B cell (primary cell): ENCODE results near the gene TMEM120A. TPM values are rescaled to one million over a fixed set of nuclear protein-coding genes. Genes with fewer than 3 reads are reported as not detected.
A peak's percentile ranks its signal among the peaks of the same experiment; 100 is the strongest.

Experiments used
- ATAC-seq: fragments of 200-7000 bp; cut with Tn5 transposase; one replicate; pipeline ENCODE4 v1.10.0; 2021; ENCODE audit warnings: low read depth, mild to moderate bottlenecking, moderate number of reproducible peaks, moderate library complexity
- CTCF ChIA-PET: fragments of 350-600 bp; sonication (Branson Sonifier 250); formaldehyde crosslinking; loops from one replicate; lab custom pipeline; 2021; ENCODE audit warnings: antibody characterized with exemption, inconsistent platforms; lab: Charles Lee
- POLR2A ChIA-PET: fragments of 350-600 bp; sonication (Branson Sonifier 250); formaldehyde crosslinking; loops from one replicate; lab custom pipeline; 2021; ENCODE audit warnings: antibody characterized with exemption; lab: Charles Lee
- DNase-seq: peaks from one replicate; pipeline ENCODE4 v3.0.0; 2013
- H2AFZ ChIP-seq: 2 replicates; pipeline ENCODE4 v1.6.1; 2012; ENCODE audit warnings: mild to moderate bottlenecking, low read depth, low read length; ENCODE audit not compliant: insufficient read depth, poor library complexity, severe bottlenecking
- H3K27ac ChIP-seq, 2 donors: 1 replicate in 1 of 2; 2 replicates in 1 of 2; pipeline ENCODE4 v1.5.1; 2012 to 2013; ENCODE audit warnings: low read length in 2 of 2, mild to moderate bottlenecking in 2 of 2, moderate library complexity in 1 of 2
- H3K27me3 ChIP-seq, 4 experiments: fragments of 200-600 bp in 1 of 4; sonication (generic) in 1 of 4; replicated peaks in 1 of 4; 1 replicate in 2 of 4; 2 replicates in 2 of 4; pipeline versions ENCODE4 v1.6.1 to v1.7.0; 2013 to 2016; ENCODE audit warnings: low read length in 3 of 4, mild to moderate bottlenecking in 2 of 4, mixed read lengths in 1 of 4, moderate library complexity in 1 of 4; ENCODE audit not compliant: insufficient read depth in 4 of 4, control insufficient read depth in 3 of 4; ENCODE audit errors: control extremely low read depth in 1 of 4
- H3K36me3 ChIP-seq, 2 experiments: replicated peaks in 1 of 2; 1 replicate in 1 of 2; 2 replicates in 1 of 2; pipeline versions ENCODE4 v1.6.1 to v1.7.1; 2013; ENCODE audit warnings: low read length in 1 of 2; ENCODE audit not compliant: insufficient read depth in 2 of 2, control insufficient read depth in 1 of 2; ENCODE audit errors: control extremely low read depth in 1 of 2, extremely low read depth in 1 of 2
- H3K4me1 ChIP-seq, 2 donors: fragments of 200-600 bp in 1 of 2; sonication (generic) in 1 of 2; 1 replicate in 1 of 2; 2 replicates in 1 of 2; pipeline versions ENCODE4 v1.5.1 to v1.6.1; 2013 to 2017; ENCODE audit warnings: low read length in 2 of 2; ENCODE audit not compliant: control insufficient read depth in 2 of 2, insufficient read depth in 2 of 2
- H3K4me2 ChIP-seq: replicated peaks from 2 replicates; pipeline ENCODE3; 2012; ENCODE audit warnings: mild to moderate bottlenecking, low read depth, low read length; ENCODE audit not compliant: poor library complexity, severe bottlenecking
- H3K4me3 ChIP-seq, 5 experiments: fragments of 200-600 bp in 1 of 5; sonication (generic) in 1 of 5; 1 replicate in 3 of 5; 2 replicates in 2 of 5; pipeline versions ENCODE4 v1.5.1 to v1.7.0; 2011 to 2016; ENCODE audit warnings: low read length in 4 of 5, mild to moderate bottlenecking in 4 of 5, low read depth in 2 of 5, control low read depth in 1 of 5, moderate library complexity in 1 of 5; ENCODE audit not compliant: insufficient read depth in 1 of 5; ENCODE audit errors: control extremely low read depth in 1 of 5, extremely low read depth in 1 of 5
- H3K79me2 ChIP-seq: fragments of 200-600 bp; sonication (generic); one replicate; pipeline ENCODE4 v1.6.0; 2016; ENCODE audit warnings: low read length; ENCODE audit not compliant: control insufficient read depth, insufficient read depth
- H3K9ac ChIP-seq: fragments of 200-600 bp; sonication (generic); 2 replicates; pipeline ENCODE4 v1.6.1; 2017; ENCODE audit warnings: mild to moderate bottlenecking, low read length, moderate library complexity
- H3K9me3 ChIP-seq, 3 donors: one replicate each; pipeline versions ENCODE4 v1.6.1 to v1.7.1; 2013; ENCODE audit warnings: low read length in 2 of 3; ENCODE audit not compliant: control insufficient read depth in 2 of 3, insufficient read depth in 1 of 3; ENCODE audit errors: control extremely low read depth in 1 of 3
- H4K20me1 ChIP-seq: 2 replicates; pipeline ENCODE4 v1.6.0; 2012; ENCODE audit warnings: mild to moderate bottlenecking, low read length; ENCODE audit not compliant: insufficient read depth, control insufficient read depth, poor library complexity, severe bottlenecking
- H3K27ac Mint-ChIP-seq: one replicate; pipeline ENCODE4 v1.8.0; 2021; ENCODE audit warnings: mixed read lengths
- H3K27me3 Mint-ChIP-seq: one replicate; pipeline ENCODE4 v1.8.0; 2021; ENCODE audit warnings: mixed read lengths
- H3K4me1 Mint-ChIP-seq: one replicate; pipeline ENCODE4 v1.8.0; 2021; ENCODE audit warnings: mixed read lengths
- H3K4me3 Mint-ChIP-seq: one replicate; pipeline ENCODE4 v1.8.0; 2021; ENCODE audit warnings: mixed read lengths
- H3K9me3 Mint-ChIP-seq: one replicate; pipeline ENCODE4 v1.8.0; 2022; ENCODE audit warnings: mixed read lengths; ENCODE audit not compliant: insufficient read depth
- EZH2 ChIP-seq: IDR thresholded peaks from 2 replicates; pipeline ENCODE4 v1.6.1; 2012; ENCODE audit warnings: borderline replicate concordance, low read depth, mild to moderate bottlenecking, moderate library complexity, low read length; ENCODE audit not compliant: insufficient read depth, poor library complexity, severe bottlenecking
- WGBS: methylation state at CpG from one replicate; pipeline ENCODE4 v1.1.5; 2013; ENCODE audit warnings: missing lambda C conversion rate; ENCODE audit not compliant: insufficient coverage; 5-methylcytosine and 5-hydroxymethylcytosine counted together
- intact Hi-C: fragments of 100-400 bp; cut with micrococcal nuclease; formaldehyde crosslinking; loops from one replicate; pipeline ENCODE4 v1.10.0; 2022
- polyA plus RNA-seq: library from polyadenylated mRNA; depleted of rRNA; stranded (reverse); fragments of >200 nt; gene quantifications from 2 replicates; pipeline ENCODE4 v1.2.3, GENCODE V29; 2012
- total RNA-seq, 2 donors: library from RNA; stranded (reverse); fragments of 120-200 nt in 1 of 2; gene quantifications; 1 replicate in 1 of 2; 2 replicates in 1 of 2; pipeline versions ENCODE4 v1.2.3 to v1.2.4, GENCODE V29; 2013 to 2022
- TF ChIP-seq, protein P1 (sequence below): fragments of 200-600 bp; IDR thresholded peaks from one replicate; pipeline ENCODE4 v1.8.0; 2022; ENCODE audit warnings: antibody characterized with exemption, mild to moderate bottlenecking

Gene TMEM120A
- total and polyA plus RNA-seq, 2 donors (not counting 1 experiment from before 2014, with no cell fraction given), result 39.0 to 49.3 TPM

DNA sequence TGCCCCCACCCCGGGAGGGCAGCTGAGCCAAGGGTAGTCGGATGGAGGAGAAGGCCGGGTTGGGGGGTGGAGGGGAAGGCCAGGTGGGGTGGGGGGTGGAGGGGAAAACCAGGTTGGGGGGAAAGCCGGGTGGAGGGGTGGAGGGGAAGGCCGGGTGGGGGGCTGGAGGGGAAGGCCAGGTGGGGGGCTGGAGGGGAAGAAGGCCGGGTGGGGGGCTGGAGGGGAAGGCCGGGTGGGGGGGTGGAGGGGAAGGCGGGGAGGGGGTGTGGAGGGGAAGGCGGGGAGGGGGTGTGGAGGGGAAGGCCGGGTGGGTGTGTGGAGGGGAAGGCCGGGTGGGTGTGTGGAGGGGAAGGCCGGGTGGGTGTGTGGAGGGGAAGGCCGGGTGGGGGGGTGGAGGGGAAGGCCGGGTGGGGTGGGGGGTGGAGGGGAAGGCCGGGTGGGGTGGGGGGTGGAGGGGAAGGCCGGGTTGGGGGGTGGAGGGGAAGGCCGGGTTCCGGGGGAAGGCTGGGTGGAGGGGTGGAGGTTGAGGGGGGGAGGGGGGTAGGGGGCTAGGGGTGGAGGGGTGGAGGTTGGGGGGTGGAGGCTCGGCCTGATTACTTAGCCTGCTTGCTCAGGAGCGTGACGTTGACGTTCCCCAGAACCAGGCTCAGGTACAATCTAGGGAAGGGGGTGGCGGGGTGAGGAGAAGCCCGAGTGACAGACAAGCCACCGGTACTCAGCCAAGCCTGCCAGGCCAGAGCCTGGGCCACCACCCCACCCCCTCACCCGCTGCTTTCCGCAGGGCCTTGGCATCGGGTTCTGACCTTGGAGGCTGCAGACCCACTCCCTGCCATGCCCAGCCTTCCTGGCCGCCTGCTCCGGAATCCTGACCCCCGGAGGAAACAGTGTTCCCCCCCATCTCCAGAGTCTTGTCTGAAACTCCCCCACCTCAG lies 5.6 kb downstream of the TMEM120A start:
- no peak for TF ChIP-seq EZH2
- TF ChIP-seq, protein P1, sequence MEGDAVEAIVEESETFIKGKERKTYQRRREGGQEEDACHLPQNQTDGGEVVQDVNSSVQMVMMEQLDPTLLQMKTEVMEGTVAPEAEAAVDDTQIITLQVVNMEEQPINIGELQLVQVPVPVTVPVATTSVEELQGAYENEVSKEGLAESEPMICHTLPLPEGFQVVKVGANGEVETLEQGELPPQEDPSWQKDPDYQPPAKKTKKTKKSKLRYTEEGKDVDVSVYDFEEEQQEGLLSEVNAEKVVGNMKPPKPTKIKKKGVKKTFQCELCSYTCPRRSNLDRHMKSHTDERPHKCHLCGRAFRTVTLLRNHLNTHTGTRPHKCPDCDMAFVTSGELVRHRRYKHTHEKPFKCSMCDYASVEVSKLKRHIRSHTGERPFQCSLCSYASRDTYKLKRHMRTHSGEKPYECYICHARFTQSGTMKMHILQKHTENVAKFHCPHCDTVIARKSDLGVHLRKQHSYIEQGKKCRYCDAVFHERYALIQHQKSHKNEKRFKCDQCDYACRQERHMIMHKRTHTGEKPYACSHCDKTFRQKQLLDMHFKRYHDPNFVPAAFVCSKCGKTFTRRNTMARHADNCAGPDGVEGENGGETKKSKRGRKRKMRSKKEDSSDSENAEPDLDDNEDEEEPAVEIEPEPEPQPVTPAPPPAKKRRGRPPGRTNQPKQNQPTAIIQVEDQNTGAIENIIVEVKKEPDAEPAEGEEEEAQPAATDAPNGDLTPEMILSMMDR, result no peak
- Mint-ChIP-seq H3K27me3 (no peaks in the 10 kb centered on the region), H3K4me3 (no peak overlapping the region), H3K4me1 (peaks cover 21% of the 10 kb centered on the region), H3K27ac (no peak overlapping the region), H3K9me3 (no peaks in the 10 kb centered on the region)
- Histone ChIP-seq H3K4me2 (no peak overlapping the region), H3K79me2 (no peaks in the 10 kb centered on the region), H3K27ac (no peak overlapping the region), H3K36me3 (peaks cover 0 to 22% of the 10 kb centered on the region in 2 experiments), H3K9me3 (no peaks in the 10 kb centered on the region), H3K27me3 (no peaks in the 10 kb centered on the region), H3K4me1 (peaks cover 5 to 18% of the 10 kb centered on the region in 2 donors), H3K4me3 (no peak overlapping the region), H2AFZ (no peak overlapping the region), H3K9ac (no peak overlapping the region), H4K20me1 (no peaks in the 10 kb centered on the region)
- POLR2A ChIA-PET, result no interaction called here
- peak; percentile 56 for DNase-seq
- ATAC-seq, result no peak
- intact Hi-C loops, result no loop called here
- 81% methylated on average over 9 of the region's 31 CpGs for WGBS
- CTCF ChIA-PET, result interaction anchor here (0.6 kb wide), 1 partner anchor 263 kb away, joined by 3 read pairs; no protein-coding TSS in a partner anchor
